CD4-positive, alpha-beta T cell treated with Interleukin-15 for 1 hour (primary cell): Measurements from ENCODE around the gene GREB1.

Source experiments
- DNase-seq: peaks from one replicate; pipeline ENCODE4 v3.0.0-alpha.2; 2020

Gene GREB1

DNA sequence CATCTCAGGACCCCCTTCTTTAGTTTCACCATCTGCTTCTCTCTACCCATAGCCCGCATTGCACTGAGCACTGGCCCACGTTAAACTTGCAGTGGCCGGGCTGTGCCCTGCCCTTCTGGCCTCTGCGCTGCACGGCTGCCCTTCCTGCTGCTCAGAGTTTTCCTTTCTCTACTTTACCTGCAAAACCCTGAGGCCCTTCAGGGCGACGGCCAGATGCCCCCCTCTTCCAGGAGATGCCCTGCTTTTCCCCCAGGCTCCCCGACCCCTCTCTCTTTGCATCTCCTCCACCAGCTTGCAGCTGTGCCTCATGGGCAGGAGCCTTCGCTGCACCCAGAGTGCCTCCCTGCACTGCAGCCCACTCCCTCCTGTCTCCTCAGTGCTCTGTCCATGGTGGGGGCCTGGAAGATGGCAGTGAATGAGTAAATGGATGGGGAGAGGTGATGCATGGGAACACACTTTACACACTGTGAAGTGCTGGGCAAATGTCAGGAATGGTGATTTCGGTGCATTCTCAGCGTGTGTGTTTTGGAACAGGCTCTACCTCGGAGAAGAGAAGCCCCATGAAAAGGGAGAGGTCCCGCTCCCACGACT, 82.3 kb downstream of the GREB1 start:
- DNase-seq = no peak

DNA sequence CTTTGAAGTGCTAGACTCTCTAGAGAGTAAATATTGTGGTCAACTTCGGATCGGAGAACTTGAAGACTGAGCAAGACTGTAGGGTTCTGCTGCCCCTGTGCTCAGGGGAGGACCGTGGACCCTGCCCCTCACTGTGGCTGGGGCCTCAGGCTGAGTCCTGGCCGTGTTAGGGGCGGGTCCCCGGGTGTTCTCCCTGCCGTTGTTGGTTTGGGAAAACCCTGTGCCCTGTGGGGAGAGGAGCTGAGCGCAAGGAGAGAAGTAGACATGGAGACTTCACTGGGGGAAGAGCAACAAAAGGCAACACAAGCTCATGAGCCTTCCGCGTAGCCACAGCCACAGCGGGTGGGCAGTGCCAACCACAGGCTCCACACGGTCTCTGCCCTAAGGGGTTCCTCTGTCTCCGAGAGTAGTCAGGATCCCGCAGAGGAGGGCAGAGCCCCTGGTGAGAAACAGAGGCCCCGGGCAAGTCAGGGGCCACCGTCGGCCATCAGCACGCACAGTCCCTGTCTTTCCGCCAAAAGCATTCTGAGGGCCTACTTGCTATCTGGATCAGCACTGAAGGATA, 83.1 kb downstream of the GREB1 start:
- DNase-seq = no peak

DNA sequence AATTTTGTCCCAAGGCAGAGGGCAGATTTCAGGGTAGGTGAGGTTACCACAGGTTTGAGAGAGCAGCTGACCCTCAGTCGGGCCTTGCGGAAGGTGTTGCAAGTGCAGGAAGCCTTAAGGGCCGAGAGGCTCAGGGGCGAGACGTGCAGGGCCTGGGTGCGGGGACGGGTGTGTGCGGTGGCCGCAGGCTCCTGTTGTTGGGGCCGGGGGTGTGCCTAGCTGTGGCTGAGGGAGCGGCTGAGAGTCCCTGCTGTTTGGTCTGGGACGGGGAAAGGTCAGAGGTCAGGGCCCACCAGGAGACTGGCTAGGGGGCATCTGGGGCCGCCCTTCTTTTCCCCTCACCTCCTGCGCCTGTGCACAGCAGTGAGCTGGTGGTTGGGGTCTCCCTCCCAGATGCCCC, 83.7 kb downstream of the GREB1 start:
- no peak for DNase-seq

DNA sequence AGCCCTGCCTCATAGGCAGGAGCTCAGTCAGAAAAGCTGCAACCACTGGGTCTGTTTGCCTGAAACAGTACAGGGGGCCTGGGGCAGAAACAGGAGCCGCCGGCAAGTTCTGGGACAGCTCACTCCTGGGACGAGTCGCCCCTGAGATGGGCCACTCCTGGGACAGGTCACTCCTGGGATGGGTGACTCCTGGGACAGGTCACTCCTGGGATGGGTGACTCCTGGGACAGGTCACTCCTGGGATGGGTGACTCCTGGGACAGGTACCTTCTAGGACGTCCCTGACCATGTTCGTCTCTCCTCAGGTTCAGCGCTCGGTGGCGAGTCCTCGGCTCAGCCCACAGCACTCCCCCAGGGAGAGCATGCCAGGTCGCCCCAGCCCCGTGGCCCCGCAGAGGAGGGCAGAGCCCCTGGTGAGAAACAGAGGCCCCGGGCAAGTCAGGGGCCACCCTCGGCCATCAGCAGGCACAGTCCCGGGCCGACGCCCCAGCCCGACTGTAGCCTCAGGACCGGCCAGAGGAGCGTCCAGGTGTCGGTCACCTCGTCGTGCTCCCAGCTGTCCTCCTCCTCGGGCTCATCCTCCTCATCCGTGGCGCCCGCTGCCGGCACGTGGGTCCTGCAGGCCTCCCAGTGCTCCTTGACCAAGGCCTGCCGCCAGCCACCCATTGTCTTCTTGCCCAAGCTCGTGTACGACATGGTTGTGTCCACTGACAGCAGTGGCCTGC, 84.3 kb downstream of the GREB1 start:
- no peak for DNase-seq

DNA sequence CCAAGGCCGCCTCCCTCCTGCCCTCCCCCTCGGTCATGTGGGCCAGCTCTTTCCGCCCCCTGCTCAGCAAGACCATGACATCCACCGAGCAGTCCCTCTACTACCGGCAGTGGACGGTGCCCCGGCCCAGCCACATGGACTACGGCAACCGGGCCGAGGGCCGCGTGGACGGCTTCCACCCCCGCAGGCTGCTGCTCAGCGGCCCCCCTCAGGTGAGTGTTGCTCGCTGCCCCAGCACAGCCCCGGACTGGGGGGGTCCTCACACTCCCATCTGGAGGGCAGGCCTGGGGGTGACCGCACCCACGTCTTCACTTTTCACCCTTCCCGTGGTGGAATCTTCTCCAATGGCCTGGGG, 84.8 kb downstream of the GREB1 start:
- DNase-seq = no peak

DNA sequence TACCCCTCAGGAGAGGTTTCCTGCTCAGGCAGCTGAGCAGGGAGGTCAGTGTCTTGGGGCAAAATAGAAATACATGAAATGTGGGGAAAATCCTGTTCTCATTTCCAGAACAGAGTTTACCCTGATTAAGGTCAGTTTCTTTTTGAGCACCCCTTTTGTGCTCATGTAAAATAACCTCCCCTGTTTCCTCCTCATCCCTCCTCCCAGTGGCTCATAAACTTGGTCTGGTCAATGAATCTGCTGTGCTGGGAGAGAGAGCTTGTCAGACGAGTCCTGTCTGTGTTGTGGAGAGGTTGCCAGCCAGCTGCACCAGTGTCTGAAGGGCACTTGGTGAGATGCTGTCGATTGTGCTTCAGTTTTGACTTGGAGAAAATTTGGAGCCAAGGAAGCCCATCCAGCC, 87.6 kb downstream of the GREB1 start:
- no peak for DNase-seq

DNA sequence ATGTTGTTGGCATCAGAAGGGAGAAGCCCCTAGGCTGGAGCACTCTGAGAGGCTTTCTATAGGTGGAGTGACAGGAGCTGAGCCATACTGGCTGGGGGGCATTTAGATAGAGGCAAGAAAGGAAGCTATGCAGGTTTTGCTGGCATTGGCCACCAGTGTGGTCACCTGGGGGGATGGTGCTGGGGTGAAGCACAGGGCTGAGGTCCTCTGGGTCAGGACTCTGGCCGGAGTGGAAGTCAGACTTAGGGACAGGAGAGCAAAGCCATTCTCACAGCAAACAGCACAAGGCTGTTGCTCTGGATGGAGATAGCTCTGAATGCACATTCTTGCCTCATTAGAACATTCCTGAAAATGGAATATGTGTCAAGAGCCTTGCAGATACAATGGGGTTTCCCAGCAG, 88.8 kb downstream of the GREB1 start:
- no peak for DNase-seq

DNA sequence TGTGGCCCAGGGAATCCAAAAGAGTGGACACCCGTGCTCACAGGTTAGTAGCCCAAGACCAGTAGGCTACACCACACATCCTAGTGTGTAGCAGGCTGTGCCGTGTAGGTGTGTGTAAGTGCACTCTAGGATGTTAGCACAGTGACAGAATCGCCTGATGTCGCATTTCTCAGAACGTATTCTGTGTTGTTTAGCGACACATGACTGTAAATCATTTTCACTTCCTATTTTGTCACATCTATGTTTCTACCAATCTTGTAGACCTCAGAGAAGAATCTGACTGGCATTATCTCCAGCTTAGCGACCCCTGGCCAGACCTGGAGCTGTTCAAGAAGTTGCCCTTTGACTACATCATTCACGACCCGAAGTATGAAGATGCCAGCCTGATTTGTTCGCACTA, 91.0 kb downstream of the GREB1 start:
- DNase-seq = no peak

DNA sequence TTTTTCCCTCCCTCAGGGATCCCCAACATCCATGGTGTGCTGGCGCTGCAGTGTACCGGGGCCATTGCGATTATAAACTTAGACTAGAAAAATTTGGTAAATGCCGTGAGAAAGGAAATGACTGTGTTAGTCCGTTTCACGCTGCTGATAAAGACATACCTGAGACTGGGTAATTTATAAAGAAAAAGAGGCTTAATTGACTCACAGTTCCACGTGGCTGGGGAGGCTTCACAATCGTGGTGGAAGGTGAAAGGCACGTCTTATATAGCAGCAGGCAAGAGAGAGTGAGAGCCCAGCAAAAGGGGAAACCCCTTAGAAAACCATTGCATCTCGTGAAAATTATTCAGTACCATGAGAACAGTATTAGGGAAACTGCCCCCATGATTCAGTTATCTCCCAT, 91.8 kb downstream of the GREB1 start:
- DNase-seq = no peak

DNA sequence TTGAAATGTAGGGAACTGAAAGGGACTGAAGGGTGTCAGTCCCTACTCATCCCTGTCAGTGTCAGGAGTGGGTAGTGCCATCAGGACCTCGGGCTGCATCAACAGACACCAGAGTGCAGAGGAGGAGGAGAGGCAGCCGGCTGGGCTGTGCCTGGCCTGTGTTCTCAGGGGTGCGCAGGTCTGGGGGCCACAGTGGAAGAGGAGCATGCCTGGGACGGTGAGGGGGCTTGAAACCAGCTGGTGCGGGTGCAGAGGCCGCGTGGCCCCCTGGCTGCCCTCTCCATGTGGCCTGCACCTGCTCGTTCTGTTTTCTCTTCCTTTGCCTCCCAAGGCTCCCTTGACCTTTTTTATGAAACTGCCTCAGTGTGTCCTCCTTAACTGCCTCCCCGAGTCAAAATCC, 94.8 kb downstream of the GREB1 start:
- DNase-seq = no peak

DNA sequence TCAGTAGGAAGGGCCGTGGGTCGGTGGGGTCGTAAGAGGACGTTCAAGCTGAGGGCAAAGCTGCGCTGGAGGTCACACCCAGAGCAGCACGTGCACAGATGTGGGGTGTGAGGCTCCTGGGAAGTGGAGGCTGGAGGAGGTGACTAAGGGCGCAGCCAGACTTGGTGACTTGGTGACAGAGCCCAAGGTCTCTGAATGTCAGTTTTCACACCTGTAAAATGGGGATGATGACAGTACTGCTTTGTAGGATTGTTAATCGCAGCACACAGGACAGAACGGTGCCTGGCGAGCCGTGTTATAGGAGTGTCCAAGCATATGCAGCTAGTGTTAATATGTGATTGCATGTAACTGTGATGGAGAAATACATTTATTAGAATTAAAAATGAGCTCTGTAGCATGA, 95.4 kb downstream of the GREB1 start:
- DNase-seq = no peak

DNA sequence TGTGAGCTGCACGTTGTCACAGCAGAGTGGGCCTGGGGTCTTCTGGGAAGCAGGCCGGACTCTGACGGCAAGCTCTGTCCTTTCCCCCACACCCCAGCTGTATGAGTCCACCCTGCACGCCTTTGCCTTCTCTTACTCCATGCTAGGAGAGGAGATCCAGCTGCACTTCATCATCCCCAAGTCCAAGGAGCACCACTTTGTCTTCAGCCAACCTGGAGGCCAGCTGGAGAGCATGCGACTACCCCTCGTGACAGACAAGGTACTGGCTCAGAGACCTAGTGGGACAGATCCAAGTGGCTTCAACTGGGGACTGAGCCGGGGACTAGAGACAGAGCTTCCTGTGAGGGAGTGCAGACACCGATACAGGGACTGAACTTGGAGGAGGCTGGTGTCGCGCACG, 96.0 kb downstream of the GREB1 start:
- no peak for DNase-seq

DNA sequence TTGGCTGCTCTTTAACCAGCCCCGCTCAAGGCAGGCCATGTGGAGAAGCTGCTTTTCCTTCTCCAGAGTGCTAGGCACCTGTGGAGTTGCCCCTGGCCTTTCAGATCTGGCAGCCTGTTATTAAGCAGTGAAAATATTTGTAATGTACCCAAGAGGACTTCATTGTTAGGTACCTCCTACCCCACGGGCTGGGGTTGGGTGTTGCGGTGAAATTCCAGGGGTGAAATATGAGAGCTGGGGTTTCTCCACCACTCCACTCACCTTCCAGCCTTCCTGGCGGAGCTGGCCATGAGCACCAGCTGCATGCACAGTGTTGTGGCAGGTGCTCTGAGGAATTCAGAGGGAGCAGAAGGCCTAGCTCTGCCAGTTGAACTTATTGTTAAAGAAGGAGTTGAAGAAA, 97.0 kb downstream of the GREB1 start:
- no peak for DNase-seq

DNA sequence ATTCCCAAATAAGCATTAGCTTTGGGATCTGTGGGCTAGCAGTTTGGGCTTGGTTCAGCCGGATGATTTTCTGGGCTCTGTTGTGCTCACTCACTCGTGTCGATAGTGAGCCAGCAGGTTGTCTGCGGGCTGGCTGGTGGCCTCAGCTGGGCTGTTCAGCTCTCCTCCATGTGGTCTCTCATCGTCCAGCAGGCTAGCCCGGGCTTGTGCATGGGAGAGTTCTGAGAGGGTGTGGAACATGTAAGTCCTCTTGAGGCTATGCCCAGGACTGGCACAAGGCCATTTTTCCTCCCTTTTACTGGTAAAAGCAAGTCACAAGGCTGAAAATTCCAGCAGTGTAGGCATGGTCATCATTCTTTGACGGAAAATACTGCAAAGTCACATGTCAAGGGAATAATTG, 97.6 kb downstream of the GREB1 start:
- DNase-seq = no peak

DNA sequence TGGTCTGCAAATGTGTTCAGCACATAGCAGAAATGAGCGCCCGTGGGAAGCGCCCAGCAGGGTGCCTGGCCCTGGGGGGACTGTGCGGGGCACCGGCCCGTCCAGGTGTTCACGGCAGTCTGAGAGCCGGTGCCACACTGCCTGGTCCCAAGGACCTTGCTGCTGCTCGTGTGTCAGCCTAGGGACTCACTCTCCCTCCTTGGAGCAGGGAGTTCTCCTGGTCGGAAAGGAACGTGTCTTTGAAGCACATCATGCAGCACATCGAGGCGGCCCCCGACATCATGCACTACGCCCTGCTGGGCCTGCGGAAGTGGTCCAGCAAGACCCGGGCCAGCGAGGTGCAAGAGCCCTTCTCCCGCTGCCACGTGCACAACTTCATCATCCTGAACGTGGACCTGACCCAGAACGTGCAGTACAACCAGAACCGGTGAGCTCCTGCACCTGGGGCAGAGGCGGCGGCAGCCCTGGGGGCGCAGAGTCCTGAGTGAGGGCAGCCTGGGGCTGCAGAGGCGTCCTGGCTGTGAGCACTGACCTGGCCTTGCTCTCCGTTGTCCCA, 100.2 kb downstream of the GREB1 start:
- DNase-seq = no peak

DNA sequence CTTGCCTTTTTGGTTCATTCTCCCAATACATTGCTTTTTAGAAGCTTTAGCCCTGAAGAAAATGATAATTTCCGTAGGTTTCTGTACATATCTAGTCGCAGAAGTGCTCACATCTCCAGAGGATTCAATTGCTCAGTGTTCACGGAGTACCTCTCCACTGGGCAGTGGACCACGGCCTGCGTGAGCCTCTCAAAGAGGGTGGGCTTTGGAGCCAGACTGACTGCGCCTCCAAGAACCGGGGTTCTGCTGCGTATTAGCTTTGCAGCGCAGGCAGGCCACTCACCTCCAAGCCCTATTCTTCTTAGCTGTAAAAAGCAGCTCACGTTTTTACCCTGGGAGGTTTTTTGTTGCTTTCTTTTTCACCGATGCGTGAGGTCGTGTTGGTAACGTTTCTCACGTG, 100.7 kb downstream of the GREB1 start:
- DNase-seq = no peak

DNA sequence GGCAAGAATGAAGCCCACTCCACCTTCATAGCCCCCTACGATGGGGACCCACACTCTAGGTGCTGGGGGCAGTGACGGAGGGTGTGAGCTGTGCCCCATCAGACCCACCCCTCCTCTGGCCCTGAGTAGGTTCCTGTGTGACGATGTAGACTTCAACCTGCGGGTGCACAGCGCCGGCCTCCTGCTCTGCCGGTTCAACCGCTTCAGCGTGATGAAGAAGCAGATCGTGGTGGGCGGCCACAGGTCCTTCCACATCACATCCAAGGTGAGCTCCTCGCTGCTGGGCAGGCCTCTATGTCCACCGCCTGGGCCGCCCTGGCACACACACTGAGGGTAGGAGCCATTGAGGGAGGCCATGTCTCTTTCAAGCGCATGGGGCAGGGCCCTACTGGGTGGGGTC, 101.3 kb downstream of the GREB1 start:
- no peak for DNase-seq

DNA sequence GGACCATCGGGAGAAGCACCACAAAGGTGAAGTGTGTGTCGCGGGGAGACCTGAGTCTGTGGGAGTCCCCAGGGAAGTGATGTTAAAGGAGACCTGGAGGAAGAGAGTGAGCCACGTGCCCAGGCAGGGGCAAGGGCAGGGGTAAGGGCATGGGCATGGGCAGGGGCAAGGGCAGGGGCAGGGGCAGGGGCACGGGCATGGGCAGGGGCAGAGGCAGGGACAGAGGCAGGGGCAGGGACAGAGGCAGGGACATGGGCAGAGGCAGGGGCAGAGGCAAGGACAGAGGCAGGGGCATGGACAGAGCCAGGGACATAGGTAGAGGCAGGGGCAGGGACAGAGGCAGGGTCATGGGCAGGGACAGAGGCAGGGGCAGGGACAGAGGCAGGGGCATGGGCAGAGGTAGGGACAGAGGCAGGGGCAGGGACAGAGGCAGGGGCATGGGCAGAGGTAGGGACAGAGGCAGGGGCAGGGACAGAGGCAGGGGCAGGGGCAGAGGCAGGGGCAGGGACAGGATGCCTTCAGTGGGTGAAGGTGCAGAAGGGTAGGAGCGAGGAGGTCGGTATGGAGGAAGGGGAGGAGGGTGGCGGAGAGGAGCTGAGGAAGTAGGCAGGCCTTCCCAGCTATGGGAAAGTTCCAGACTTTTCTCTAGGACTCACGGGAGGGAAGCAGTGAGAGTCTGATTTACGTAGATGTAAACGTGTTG, 102.9 kb downstream of the GREB1 start:
- no peak for DNase-seq

DNA sequence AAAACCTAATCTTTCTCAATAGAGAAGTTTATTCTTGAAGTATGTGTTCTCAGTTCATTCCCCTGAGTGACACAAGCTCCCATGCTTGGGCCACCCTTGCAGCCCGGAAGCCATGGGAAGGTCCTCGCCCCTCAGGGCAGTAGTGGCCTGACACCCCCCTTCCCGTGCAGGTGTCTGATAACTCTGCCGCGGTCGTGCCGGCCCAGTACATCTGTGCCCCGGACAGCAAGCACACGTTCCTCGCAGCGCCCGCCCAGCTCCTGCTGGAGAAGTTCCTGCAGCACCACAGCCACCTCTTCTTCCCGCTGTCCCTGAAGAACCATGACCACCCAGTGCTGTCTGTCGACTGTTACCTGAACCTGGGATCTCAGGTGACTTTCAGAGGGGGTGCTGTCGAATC, 103.7 kb downstream of the GREB1 start:
- no peak for DNase-seq

DNA sequence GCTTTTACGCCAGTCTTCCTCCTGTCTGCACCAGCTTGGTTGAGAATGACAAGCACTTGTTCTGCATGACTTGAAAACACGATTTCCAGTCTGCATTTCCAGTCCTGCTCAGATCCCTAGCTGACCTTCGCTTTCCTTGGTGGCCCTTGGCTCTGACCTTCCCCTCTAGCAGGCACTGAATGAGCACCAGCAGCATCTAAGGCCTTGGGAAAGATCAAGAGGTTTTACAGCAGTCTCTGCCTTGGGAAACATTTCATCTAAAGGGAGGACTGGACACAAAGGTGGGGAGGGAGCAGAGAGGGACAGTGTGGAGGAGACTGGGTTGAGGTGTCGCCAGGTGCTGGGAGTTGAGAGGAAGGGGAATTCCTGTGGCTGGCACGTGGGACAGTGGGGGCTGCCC, 105.7 kb downstream of the GREB1 start:
- DNase-seq = no peak

DNA sequence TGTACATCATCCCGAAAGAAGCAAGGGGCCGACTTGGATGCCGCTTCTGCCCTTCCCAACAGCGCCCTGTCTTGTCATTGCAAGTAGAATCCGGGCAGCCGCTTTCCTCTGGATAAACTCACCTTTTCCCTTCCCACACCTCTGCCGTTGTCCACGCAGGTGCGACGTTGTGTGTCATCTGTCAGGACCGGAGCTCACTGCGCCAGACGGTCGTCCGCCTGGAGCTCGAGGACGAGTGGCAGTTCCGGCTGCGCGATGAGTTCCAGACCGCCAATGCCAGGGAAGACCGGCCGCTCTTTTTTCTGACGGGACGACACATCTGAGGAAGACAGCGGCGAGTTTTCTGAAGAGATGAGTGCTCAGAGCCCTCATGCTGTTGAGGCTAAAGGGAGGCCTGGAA, 106.3 kb downstream of the GREB1 start:
- no peak for DNase-seq

DNA sequence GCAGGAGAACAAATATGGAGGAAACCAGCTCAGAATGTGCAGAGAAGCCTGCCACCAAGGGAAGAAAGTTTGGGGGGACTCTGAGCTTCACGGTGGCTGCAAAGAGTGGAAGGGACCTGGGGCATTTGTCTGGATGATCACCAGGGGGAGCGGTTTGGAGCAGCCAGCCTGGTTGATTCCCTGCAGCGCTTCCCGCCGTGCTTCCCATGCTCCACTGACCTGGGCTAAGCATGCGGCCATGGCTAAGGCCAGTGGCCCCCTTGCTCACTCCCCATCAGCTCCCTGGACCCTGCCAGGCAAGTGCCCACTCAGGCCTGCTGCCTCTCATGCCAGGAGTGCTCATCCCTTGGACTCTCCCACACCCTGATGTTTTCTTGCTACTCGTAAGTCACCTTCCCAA, 109.1 kb downstream of the GREB1 start:
- DNase-seq = no peak

DNA sequence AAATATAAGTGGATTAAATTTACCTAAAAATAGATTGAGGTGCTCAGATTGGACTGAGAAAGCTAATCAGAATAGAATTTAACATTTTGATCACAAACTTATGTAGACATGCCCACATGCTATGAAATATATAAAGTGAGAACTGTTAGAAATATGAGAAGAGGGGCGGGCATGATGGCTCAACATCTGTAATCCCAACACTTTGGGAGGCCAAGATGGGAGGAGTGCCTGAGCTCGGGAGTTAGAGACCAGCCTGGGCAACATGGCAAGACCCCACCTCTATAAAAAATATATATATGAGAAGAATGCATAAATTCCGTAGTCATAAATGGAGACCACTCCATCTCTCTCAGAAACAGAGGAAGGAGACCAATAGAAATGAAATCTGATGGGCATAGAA, 110.4 kb downstream of the GREB1 start:
- DNase-seq = no peak

DNA sequence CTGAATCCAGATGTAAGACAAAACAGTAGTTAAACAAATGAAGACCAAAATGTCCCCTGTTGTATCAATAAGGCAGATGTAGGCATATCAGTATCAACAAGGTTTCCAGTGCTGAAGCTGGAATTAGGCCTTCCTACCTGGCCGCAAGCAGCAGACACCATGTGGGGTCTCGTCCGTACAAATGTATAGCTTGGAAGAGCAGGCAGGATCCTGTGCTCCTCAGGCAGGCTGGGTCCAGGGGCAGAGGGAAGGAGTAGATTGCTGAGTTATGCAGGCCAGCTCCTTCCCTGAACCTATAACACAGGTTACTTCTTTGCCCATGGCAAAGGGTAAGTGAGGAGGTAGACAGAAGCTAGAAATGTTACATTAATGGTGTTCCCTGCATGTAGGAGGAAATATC, 112.7 kb downstream of the GREB1 start:
- DNase-seq = no peak
